ENCODE results near the gene DDA1. TPM values are rescaled to one million over a fixed set of nuclear protein-coding genes. Genes with fewer than 3 reads are reported as not detected.
A peak's percentile ranks its signal among the peaks of the same experiment; 100 is the strongest.

The DDA1 gene
- total and polyA plus RNA-seq, 10 of the 15 experiments (the other 5 are each of a cell fraction or from before 2014, with no cell fraction given) = 0.76 to 71.0 (median 39.4) TPM

DNA sequence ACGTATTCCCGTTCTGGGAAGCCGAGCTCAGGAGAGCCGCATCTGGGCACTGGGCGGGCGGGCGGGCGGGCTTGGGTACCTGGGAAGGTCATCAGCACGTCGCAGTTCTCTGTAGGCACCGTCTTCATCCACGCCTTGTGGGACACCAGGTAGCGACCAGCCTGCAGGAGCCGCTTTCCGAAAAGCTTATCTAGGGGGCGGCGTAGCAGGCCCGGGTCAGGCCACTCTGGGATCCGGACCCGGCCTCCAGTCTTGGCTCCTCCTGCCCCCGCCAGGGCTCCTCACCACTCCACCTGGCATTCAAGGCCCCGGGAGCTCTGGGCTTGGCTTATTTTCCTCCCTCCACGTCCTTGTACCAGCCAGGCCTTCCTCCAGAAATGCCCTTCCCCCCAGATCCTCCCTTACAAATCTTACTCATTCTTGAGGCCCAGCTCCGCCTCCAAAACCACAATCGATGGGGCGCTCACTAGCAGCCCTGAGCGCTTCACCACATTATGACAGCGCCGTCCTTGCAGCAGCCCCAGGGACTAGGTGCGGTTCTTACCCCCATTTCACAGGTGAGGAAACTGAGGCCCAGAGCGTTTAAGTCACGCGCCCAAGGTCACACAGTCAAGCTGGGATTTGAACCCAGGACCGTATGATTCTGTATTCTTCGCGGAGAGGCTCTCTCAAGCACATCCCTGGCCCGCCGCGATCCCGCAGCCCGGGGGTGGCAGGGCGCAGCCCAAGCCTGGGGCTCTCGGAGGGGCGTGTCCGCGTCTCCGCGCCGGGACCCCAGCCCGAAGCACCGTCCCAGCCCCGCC lies 24.4 kb downstream of the DDA1 start (continued):
- TF ChIP-seq CEBPB (IDR thresholded peaks at IDR 0.05; ENCODE audit: borderline replicate concordance in 1 of 2, low read depth in 2 of 2, low read length in 2 of 2) (no peak), FOXK2 (IDR thresholded peaks at IDR 0.05) (no peak), CHD2 (IDR thresholded peaks at IDR 0.05; ENCODE audit: borderline replicate concordance, low read depth, low read length) (no peak), NBN (IDR thresholded peaks at IDR 0.05) (no peak), MEF2B (IDR thresholded peaks at IDR 0.05; ENCODE audit: partially characterized antibody, poor library complexity, severe bottlenecking) (peak; percentile 15), BMI1 (IDR thresholded peaks at IDR 0.05; ENCODE audit: borderline replicate concordance) (no peak), PML (IDR thresholded peaks at IDR 0.05; ENCODE audit: low read length) (no peak), CHD1 (IDR thresholded peaks at IDR 0.05; ENCODE audit: low read depth, low read length) (no peak), MAX (IDR thresholded peaks at IDR 0.05; ENCODE audit: low read depth, low read length) (no peak), FOS (IDR thresholded peaks at IDR 0.05; ENCODE audit: borderline replicate concordance, extremely low read depth, insufficient read length) (no peak), SMAD5 (IDR thresholded peaks at IDR 0.05; ENCODE audit: low read depth) (no peak), HCFC1 (IDR thresholded peaks at IDR 0.05; ENCODE audit: low read length) (no peak), NR2F1 (conservative IDR thresholded peaks at IDR 0.05) (no peak), RAD21 (IDR thresholded peaks at IDR 0.05; ENCODE audit: insufficient read depth, low read depth, low read length) (no peak), STAT3 (IDR thresholded peaks at IDR 0.05; ENCODE audit: low read depth, low read length) (no peak), EP300 (IDR thresholded peaks at IDR 0.05; ENCODE audit: borderline replicate concordance in 1 of 2, control insufficient read depth in 1 of 2, low read depth in 2 of 2, low read length in 2 of 2) (no peak), GABPA (IDR thresholded peaks at IDR 0.05; ENCODE audit: low read depth) (no peak), JUNB (IDR thresholded peaks at IDR 0.05) (peak; percentile 59), IRF5 (IDR thresholded peaks at IDR 0.05; ENCODE audit: borderline replicate concordance) (no peak), RB1 (IDR thresholded peaks at IDR 0.05; ENCODE audit: borderline replicate concordance) (no peak), SIX5 (IDR thresholded peaks at IDR 0.05; ENCODE audit: low read depth, low read length, severe bottlenecking) (no peak), TCF3 (IDR thresholded peaks at IDR 0.05; ENCODE audit: borderline replicate concordance, insufficient read depth, low read depth, low read length) (no peak)
- TF ChIP-seq, protein P1, sequence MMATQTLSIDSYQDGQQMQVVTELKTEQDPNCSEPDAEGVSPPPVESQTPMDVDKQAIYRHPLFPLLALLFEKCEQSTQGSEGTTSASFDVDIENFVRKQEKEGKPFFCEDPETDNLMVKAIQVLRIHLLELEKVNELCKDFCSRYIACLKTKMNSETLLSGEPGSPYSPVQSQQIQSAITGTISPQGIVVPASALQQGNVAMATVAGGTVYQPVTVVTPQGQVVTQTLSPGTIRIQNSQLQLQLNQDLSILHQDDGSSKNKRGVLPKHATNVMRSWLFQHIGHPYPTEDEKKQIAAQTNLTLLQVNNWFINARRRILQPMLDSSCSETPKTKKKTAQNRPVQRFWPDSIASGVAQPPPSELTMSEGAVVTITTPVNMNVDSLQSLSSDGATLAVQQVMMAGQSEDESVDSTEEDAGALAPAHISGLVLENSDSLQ (IDR thresholded peaks at IDR 0.05) = no peak
- TF ChIP-seq, protein P2, sequence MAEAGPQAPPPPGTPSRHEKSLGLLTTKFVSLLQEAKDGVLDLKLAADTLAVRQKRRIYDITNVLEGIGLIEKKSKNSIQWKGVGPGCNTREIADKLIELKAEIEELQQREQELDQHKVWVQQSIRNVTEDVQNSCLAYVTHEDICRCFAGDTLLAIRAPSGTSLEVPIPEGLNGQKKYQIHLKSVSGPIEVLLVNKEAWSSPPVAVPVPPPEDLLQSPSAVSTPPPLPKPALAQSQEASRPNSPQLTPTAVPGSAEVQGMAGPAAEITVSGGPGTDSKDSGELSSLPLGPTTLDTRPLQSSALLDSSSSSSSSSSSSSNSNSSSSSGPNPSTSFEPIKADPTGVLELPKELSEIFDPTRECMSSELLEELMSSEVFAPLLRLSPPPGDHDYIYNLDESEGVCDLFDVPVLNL (IDR thresholded peaks at IDR 0.05; ENCODE audit: low read depth, low read length) = no peak
- TF ChIP-seq, protein P3, sequence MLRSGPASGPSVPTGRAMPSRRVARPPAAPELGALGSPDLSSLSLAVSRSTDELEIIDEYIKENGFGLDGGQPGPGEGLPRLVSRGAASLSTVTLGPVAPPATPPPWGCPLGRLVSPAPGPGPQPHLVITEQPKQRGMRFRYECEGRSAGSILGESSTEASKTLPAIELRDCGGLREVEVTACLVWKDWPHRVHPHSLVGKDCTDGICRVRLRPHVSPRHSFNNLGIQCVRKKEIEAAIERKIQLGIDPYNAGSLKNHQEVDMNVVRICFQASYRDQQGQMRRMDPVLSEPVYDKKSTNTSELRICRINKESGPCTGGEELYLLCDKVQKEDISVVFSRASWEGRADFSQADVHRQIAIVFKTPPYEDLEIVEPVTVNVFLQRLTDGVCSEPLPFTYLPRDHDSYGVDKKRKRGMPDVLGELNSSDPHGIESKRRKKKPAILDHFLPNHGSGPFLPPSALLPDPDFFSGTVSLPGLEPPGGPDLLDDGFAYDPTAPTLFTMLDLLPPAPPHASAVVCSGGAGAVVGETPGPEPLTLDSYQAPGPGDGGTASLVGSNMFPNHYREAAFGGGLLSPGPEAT (IDR thresholded peaks at IDR 0.05; ENCODE audit: low read depth) = no peak

Measured in GM12878 (cell line).